Measurements from ENCODE around the gene BTBD8.

GRCh38 chr1:92184632-92185031 lies 104.5 kb downstream of the BTBD8 start:
- TF ChIP-seq GATA3 (IDR thresholded peaks at IDR 0.05; ENCODE audit: low read depth, low read length) = no peak
- no peak for TF ChIP-seq GATA2 (IDR thresholded peaks at IDR 0.05; ENCODE audit: low read depth, low read length)
